PC-9 (cell line): ENCODE results near the gene EPSTI1.

Source experiments
- CTCF ChIP-seq: fragments of 200-600 bp; sonication (generic); conservative IDR thresholded peaks from 2 replicates; pipeline ENCODE4 v1.6.1; 2017; ENCODE audit warnings: mixed run types, antibody characterized with exemption, mild to moderate bottlenecking, moderate library complexity
- EZH2 ChIP-seq: fragments of 200-600 bp; sonication (generic); IDR thresholded peaks from 2 replicates; pipeline ENCODE4 v1.8.0; 2017; ENCODE audit warnings: antibody characterized with exemption, low read depth

GRCh38 chr13:42957881-42958280 lies 34.2 kb downstream of the EPSTI1 start:
- no peak for TF ChIP-seq EZH2
- TF ChIP-seq CTCF = no peak
